OCI-LY7 (cell line): ENCODE measurements around the gene STOX2. TPM values are rescaled to one million over a fixed set of nuclear protein-coding genes. Genes with fewer than 3 reads are reported as not detected.

ENCODE experiments used
- BruUV-seq: library from RNA; stranded (reverse); fragments of 400-500 nt; replicated peaks from 2 replicates; lab custom pipeline; 2021; lab: Mats Ljungman, UMichigan
- CTCF ChIA-PET: fragments of 300-600 bp; sonication (Branson Sonifier 250); formaldehyde crosslinking; loops from one replicate; lab custom pipeline; 2022; ENCODE audit warnings: antibody characterized with exemption; ENCODE audit not compliant: unreplicated experiment; lab: Charles Lee
- POLR2A ChIA-PET: fragments of 300-600 bp; sonication (Branson Sonifier 250); formaldehyde crosslinking; loops from one replicate; lab custom pipeline; 2022; ENCODE audit warnings: antibody characterized with exemption; lab: Charles Lee
- DNase-seq: peaks from one replicate; pipeline ENCODE4 v3.0.0-alpha.2; 2015; ENCODE audit warnings: low spot score
- H2AFZ ChIP-seq: fragments of 200-600 bp; sonication (generic), shearing (Covaris generic); 2 replicates; pipeline ENCODE4 v1.6.1; 2014; ENCODE audit warnings: mild to moderate bottlenecking, antibody characterized with exemption, low read length, moderate library complexity
- H3K27ac ChIP-seq: fragments of 200-600 bp; sonication (generic); 2 replicates; pipeline ENCODE4 v1.5.1; 2014; ENCODE audit warnings: mixed run types, low read depth, mild to moderate bottlenecking, moderate library complexity, low read length, inconsistent platforms; ENCODE audit not compliant: poor library complexity, severe bottlenecking
- H3K36me3 ChIP-seq: fragments of 200-600 bp; sonication (generic); 2 replicates; pipeline ENCODE4 v1.6.1; 2014; ENCODE audit warnings: mild to moderate bottlenecking, antibody characterized with exemption, low read length, moderate library complexity, mixed read lengths; ENCODE audit not compliant: insufficient read depth
- H3K4me1 ChIP-seq: fragments of 200-600 bp; sonication (generic); 2 replicates; pipeline ENCODE4 v1.5.1; 2014; ENCODE audit warnings: mild to moderate bottlenecking, low read length; ENCODE audit not compliant: insufficient read depth, poor library complexity, severe bottlenecking
- H3K4me2 ChIP-seq: fragments of 200-600 bp; sonication (generic); 2 replicates; pipeline ENCODE4 v1.6.1; 2014; ENCODE audit warnings: mild to moderate bottlenecking, low read length
- H3K4me3 ChIP-seq: fragments of 200-600 bp; sonication (generic); 2 replicates; pipeline ENCODE4 v1.5.1; 2014; ENCODE audit warnings: mild to moderate bottlenecking, low read depth, low read length; ENCODE audit not compliant: poor library complexity, severe bottlenecking
- H3K79me2 ChIP-seq: fragments of 200-600 bp; sonication (generic); 2 replicates; pipeline ENCODE4 v1.6.1; 2016; ENCODE audit warnings: low read depth, mild to moderate bottlenecking, low read length, moderate library complexity, mixed read lengths; ENCODE audit not compliant: insufficient read depth
- H3K9me2 ChIP-seq: fragments of 200-600 bp; sonication (generic); 2 replicates; pipeline ENCODE4 v1.6.1; 2016; ENCODE audit warnings: mild to moderate bottlenecking, low read length, mixed read lengths; ENCODE audit not compliant: insufficient read depth
- H3K9me3 ChIP-seq: fragments of 200-600 bp; sonication (generic); 2 replicates; pipeline ENCODE4 v1.6.1; 2014; ENCODE audit warnings: mild to moderate bottlenecking, mixed run types, low read length, mixed read lengths
- H4K20me1 ChIP-seq: fragments of 200-600 bp; sonication (generic); 2 replicates; pipeline ENCODE4 v1.6.1; 2014; ENCODE audit warnings: mild to moderate bottlenecking, antibody characterized with exemption, low read length, moderate library complexity, mixed read lengths; ENCODE audit not compliant: insufficient read depth
- EZH2phosphoT487 ChIP-seq: fragments of 200-600 bp; sonication (generic); IDR thresholded peaks from 2 replicates; pipeline ENCODE4 v1.6.1; 2018; ENCODE audit warnings: low read depth, borderline replicate concordance, mild to moderate bottlenecking, mixed run types, antibody characterized with exemption, low read length, moderate library complexity, mixed read lengths
- intact Hi-C: fragments of 100-400 bp; cut with micrococcal nuclease; formaldehyde crosslinking; loops from one replicate; pipeline ENCODE4 v1.10.0; 2022; ENCODE audit not compliant: unreplicated experiment
- total RNA-seq, 2 experiments: library from RNA; depleted of rRNA in 1 of 2; stranded (reverse); fragments of >200 nt in 1 of 2; shearing (Covaris generic) in 1 of 2; gene quantifications; 2 replicates each; pipeline ENCODE4 v1.2.3, GENCODE V29; 2014 to 2022
- TF ChIP-seq, protein P1 (sequence below): fragments of 200-600 bp; sonication (generic); conservative IDR thresholded peaks from 2 replicates; pipeline ENCODE4 v1.5.1; 2014; ENCODE audit warnings: mild to moderate bottlenecking, antibody characterized with exemption, low read length, moderate library complexity, mixed read lengths

Gene STOX2
- total RNA-seq, 2 experiments from 2014 or later = 0.38 TPM; not detected in 1

DNA sequence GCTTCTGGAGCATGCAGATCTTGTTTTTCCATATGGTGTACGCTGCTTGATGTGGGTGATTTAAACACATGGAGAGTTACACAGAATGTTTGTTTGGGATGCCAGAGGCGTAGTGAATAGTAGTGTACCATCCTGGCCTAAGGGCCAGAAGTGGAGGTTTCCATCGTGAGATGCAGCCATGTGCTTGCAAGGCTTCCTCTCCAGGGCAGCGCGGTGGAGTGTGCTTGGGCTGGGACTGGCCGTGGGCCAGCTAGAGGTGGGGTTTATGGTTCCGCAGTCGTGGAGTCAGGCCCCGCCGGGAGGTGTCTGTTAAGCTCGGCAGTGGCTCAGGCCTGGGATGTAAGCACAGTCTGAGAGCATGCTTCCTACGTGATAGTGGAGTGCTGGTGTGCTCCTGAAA lies 14.0 kb downstream of the STOX2 start:
- Histone ChIP-seq H3K4me3 (no peak overlapping the region), H3K36me3 (no peaks in the 10 kb centered on the region), H3K9me3 (no peaks in the 10 kb centered on the region), H3K27ac (no peak overlapping the region), H4K20me1 (no peaks in the 10 kb centered on the region), H3K9me2 (no peaks in the 10 kb centered on the region), H3K79me2 (no peaks in the 10 kb centered on the region), H2AFZ (no peak overlapping the region), H3K4me2 (no peak overlapping the region), H3K4me1 (peaks cover 16% of the 10 kb centered on the region)
- ChIA-PET CTCF (no interaction called here), POLR2A (interaction anchor here (0.8 to 1.2 kb wide), 2 partner anchors 23 to 84 kb away, joined by 3 read pairs; no protein-coding TSS in a partner anchor)
- intact Hi-C loops = no loop called here
- BruUV-seq = no TSS peak
- TF ChIP-seq EZH2phosphoT487 = no peak
- TF ChIP-seq, protein P1, sequence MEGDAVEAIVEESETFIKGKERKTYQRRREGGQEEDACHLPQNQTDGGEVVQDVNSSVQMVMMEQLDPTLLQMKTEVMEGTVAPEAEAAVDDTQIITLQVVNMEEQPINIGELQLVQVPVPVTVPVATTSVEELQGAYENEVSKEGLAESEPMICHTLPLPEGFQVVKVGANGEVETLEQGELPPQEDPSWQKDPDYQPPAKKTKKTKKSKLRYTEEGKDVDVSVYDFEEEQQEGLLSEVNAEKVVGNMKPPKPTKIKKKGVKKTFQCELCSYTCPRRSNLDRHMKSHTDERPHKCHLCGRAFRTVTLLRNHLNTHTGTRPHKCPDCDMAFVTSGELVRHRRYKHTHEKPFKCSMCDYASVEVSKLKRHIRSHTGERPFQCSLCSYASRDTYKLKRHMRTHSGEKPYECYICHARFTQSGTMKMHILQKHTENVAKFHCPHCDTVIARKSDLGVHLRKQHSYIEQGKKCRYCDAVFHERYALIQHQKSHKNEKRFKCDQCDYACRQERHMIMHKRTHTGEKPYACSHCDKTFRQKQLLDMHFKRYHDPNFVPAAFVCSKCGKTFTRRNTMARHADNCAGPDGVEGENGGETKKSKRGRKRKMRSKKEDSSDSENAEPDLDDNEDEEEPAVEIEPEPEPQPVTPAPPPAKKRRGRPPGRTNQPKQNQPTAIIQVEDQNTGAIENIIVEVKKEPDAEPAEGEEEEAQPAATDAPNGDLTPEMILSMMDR = no peak
- DNase-seq = no peak

DNA sequence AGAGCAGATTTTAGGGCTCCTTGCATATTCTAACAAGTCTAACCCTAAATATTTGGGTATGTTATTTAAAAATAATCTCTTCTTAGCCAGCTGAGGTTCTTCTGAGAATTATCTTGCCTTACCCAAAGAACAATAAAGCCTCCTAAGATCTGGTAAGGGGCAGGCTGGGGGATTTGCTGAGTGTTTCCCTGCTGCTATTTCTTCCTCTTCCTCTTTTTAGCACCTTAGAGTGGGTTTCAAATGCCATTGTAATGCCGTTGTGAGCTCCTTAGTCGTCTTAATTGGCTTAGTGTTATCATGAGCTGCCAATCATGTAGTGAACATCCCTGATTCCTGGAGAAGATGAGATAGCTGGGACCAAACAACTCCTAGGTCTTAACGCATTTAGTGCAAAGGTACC lies 15.4 kb downstream of the STOX2 start:
- Histone ChIP-seq H3K9me2 (no peaks in the 10 kb centered on the region), H3K27ac (no peak overlapping the region), H3K36me3 (no peaks in the 10 kb centered on the region), H4K20me1 (no peaks in the 10 kb centered on the region), H3K79me2 (no peaks in the 10 kb centered on the region), H3K4me1 (peaks cover 16% of the 10 kb centered on the region), H3K4me2 (no peak overlapping the region), H3K4me3 (no peak overlapping the region), H3K9me3 (no peaks in the 10 kb centered on the region), H2AFZ (no peak overlapping the region)
- CTCF ChIA-PET = no interaction called here
- peak; percentile 36 for DNase-seq
- BruUV-seq = no TSS peak
- TF ChIP-seq, protein P1 = no peak
- TF ChIP-seq EZH2phosphoT487 = no peak
- POLR2A ChIA-PET = interaction anchor here (0.6 to 1.2 kb wide), 2 partner anchors 12 to 406 kb away, joined by 3 read pairs; no protein-coding TSS in a partner anchor
- intact Hi-C loops = no loop called here

DNA sequence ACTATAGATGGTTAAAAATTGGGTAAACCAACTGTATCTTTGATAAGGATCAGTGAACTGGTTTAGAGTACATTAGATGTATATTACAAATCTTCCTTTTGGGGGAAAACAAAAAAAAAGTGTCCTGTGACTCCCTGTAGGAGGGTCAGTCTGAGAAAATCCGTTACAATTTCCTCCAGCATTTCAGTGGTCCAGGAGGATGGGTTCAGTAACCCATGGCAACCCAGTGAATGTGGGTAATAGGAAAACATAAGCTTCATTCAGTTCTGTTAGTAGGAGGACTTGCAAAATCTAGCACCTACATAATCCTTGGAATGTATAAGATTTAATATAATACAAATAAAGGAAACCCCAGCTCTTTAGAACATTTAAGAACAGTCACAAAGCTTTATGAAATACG lies 16.2 kb downstream of the STOX2 start:
- Histone ChIP-seq H2AFZ (no peak overlapping the region), H3K9me3 (no peaks in the 10 kb centered on the region), H4K20me1 (no peaks in the 10 kb centered on the region), H3K79me2 (no peaks in the 10 kb centered on the region), H3K4me1 (peaks cover 16% of the 10 kb centered on the region), H3K27ac (no peak overlapping the region), H3K4me2 (no peak overlapping the region), H3K9me2 (no peaks in the 10 kb centered on the region), H3K36me3 (no peaks in the 10 kb centered on the region), H3K4me3 (no peak overlapping the region)
- intact Hi-C loops = no loop called here
- CTCF ChIA-PET = no interaction called here
- POLR2A ChIA-PET = interaction anchor here (0.5 to 1.4 kb wide), 4 partner anchors 9 to 400 kb away, joined by 3 to 6 read pairs (median 3); no protein-coding TSS in a partner anchor
- DNase-seq = no peak
- BruUV-seq = no TSS peak
- TF ChIP-seq, protein P1 = no peak
- TF ChIP-seq EZH2phosphoT487 = no peak
